Endothelial cell of umbilical vein (primary cell): ENCODE data around the gene INTS6. TPM values are rescaled to one million over a fixed set of nuclear protein-coding genes. Genes with fewer than 3 reads are reported as not detected.

ENCODE experiments used
- BruUV-seq: library from RNA; stranded (reverse); fragments of 400-500 nt; replicated peaks from 2 replicates; lab custom pipeline; 2021; lab: Mats Ljungman, UMichigan
- CTCF ChIA-PET: fragments of 300-600, 350-600 bp; sonication (Branson Sonifier 250); formaldehyde crosslinking; loops from one replicate; lab custom pipeline; 2021; ENCODE audit warnings: antibody characterized with exemption, inconsistent platforms; lab: Charles Lee
- POLR2A ChIA-PET: fragments of 300-600, 350-600 bp; sonication (Branson Sonifier 250); formaldehyde crosslinking; loops from one replicate; lab custom pipeline; 2021; ENCODE audit warnings: antibody characterized with exemption, inconsistent platforms; lab: Charles Lee
- DNase-seq: peaks from one replicate; pipeline ENCODE4 v3.0.0-alpha.2; 2011; ENCODE audit warnings: low read depth, low spot score
- FAIRE-seq: peaks from 2 replicates; lab custom pipeline; 2011; peaks lifted over from hg19 to GRCh38; lab: Jason Lieb, UNC
- H2AFZ ChIP-seq: 2 replicates; pipeline ENCODE4 v1.6.0; 2012; ENCODE audit warnings: low read depth, low read length, control low read depth, inconsistent platforms
- H3K27ac ChIP-seq: 2 replicates; pipeline ENCODE4 v1.5.1; 2011; ENCODE audit warnings: low read depth, mild to moderate bottlenecking, control low read depth, low read length, moderate library complexity; ENCODE audit not compliant: insufficient read depth
- H3K27me3 ChIP-seq, 2 experiments: 2 replicates each; pipeline versions ENCODE4 v1.6.0 to v1.6.1; 2011; ENCODE audit warnings: low read length in 2 of 2, mixed read lengths in 1 of 2; ENCODE audit not compliant: control insufficient read depth in 2 of 2, insufficient read depth in 2 of 2
- H3K36me3 ChIP-seq, 2 experiments: 2 replicates in 1 of 2; 3 replicates in 1 of 2; pipeline ENCODE4 v1.5.1; 2011; ENCODE audit warnings: low read length in 2 of 2, mild to moderate bottlenecking in 1 of 2, moderate library complexity in 1 of 2; ENCODE audit not compliant: control insufficient read depth in 2 of 2, insufficient read depth in 2 of 2; ENCODE audit errors: extremely low read depth in 1 of 2
- H3K4me1 ChIP-seq: 3 replicates; pipeline ENCODE4 v1.5.1; 2011; ENCODE audit warnings: mild to moderate bottlenecking, low read length; ENCODE audit not compliant: control insufficient read depth, insufficient read depth; ENCODE audit errors: extremely low read depth
- H3K4me2 ChIP-seq: 2 replicates; pipeline ENCODE4 v1.6.1; 2011; ENCODE audit warnings: low read length, control low read depth, mixed read lengths; ENCODE audit not compliant: insufficient read depth
- H3K4me3 ChIP-seq, 3 experiments: fragments of 200-600 bp in 1 of 3; sonication (generic), shearing (Covaris generic) in 1 of 3; replicated peaks in 1 of 3; 2 replicates each; pipeline ENCODE4 v1.5.1; 2011 to 2016; ENCODE audit warnings: control low read depth in 3 of 3, low read length in 3 of 3, mild to moderate bottlenecking in 2 of 3, inconsistent platforms in 1 of 3, low read depth in 1 of 3, moderate library complexity in 1 of 3; ENCODE audit not compliant: insufficient read depth in 1 of 3
- H3K79me2 ChIP-seq: 2 replicates; pipeline ENCODE4 v1.6.0; 2012; ENCODE audit warnings: low read length, inconsistent platforms; ENCODE audit not compliant: control insufficient read depth, insufficient read depth
- H3K9ac ChIP-seq: replicated peaks from 2 replicates; pipeline ENCODE3; 2011; ENCODE audit warnings: low read length, control low read depth; ENCODE audit not compliant: insufficient read depth; ENCODE audit errors: extremely low read depth
- H3K9me1 ChIP-seq: replicated peaks from 3 replicates; pipeline ENCODE4 v1.6.0; 2011; ENCODE audit warnings: mild to moderate bottlenecking, low read length; ENCODE audit not compliant: control insufficient read depth, insufficient read depth; ENCODE audit errors: extremely low read depth
- H3K9me3 ChIP-seq: replicated peaks from 2 replicates; pipeline ENCODE4 v1.5.1; 2012; ENCODE audit warnings: low read length, inconsistent platforms; ENCODE audit not compliant: control insufficient read depth, insufficient read depth
- H4K20me1 ChIP-seq: replicated peaks from 2 replicates; pipeline ENCODE3; 2011; ENCODE audit warnings: mild to moderate bottlenecking, low read length; ENCODE audit not compliant: control insufficient read depth, insufficient read depth; ENCODE audit errors: extremely low read depth
- EZH2 ChIP-seq: IDR thresholded peaks from 2 replicates; pipeline ENCODE4 v1.6.1; 2012; ENCODE audit warnings: borderline replicate concordance, low read depth, mild to moderate bottlenecking, moderate library complexity, low read length, inconsistent platforms; ENCODE audit not compliant: severe bottlenecking
- GATA2 ChIP-seq: IDR thresholded peaks from 2 replicates; pipeline ENCODE4 v1.7.0; 2011; ENCODE audit warnings: low read depth, mild to moderate bottlenecking, moderate library complexity, mixed read lengths, low read length; ENCODE audit not compliant: insufficient read length, insufficient read depth
- JUN ChIP-seq: IDR thresholded peaks from 2 replicates; pipeline ENCODE4 v1.6.1; 2011; ENCODE audit warnings: borderline replicate concordance, low read depth; ENCODE audit not compliant: insufficient read length, insufficient read depth
- MYC ChIP-seq: IDR thresholded peaks from one replicate; pipeline ENCODE4 v1.6.1; 2011; ENCODE audit warnings: mild to moderate bottlenecking, low read depth, low read length
- POLR2A ChIP-seq: IDR thresholded peaks from 2 replicates; pipeline ENCODE4 v1.6.1; 2012; ENCODE audit warnings: low read depth, mild to moderate bottlenecking, control low read depth, low read length
- POLR2AphosphoS5 ChIP-seq: IDR thresholded peaks from 2 replicates; pipeline ENCODE4 v1.6.1; 2012; ENCODE audit warnings: low read depth, mild to moderate bottlenecking, control low read depth, low read length, moderate library complexity; ENCODE audit not compliant: insufficient read depth
- dilution Hi-C: fragments of 300-500 bp; cut with MboI; formaldehyde crosslinking; loops from one replicate; pipeline ENCODE4 v1.15.0; 2019; ENCODE audit warnings: low sequenced_read_pairs; ENCODE audit not compliant: extremely low pct_ligation_motif_present
- intact Hi-C: fragments of 100-400 bp; cut with micrococcal nuclease; formaldehyde crosslinking; loops from one replicate; pipeline ENCODE4 v1.10.0; 2022
- polyA plus RNA-seq, 4 experiments: library from polyadenylated mRNA; depleted of rRNA in 3 of 4; stranded (reverse) in 3 of 4; unstranded in 1 of 4; fragments of >200 nt; gene quantifications; 2 replicates each; pipeline versions ENCODE4 v1.2.1 to v1.2.3, GENCODE V29; 2011 to 2012; ENCODE audit warnings: missing spikeins in 1 of 4
- total RNA-seq: library from RNA; stranded (reverse); gene quantifications from 2 replicates; pipeline ENCODE4 v1.2.3, GENCODE V29; 2021
- TF ChIP-seq, protein P1 (sequence below), 2 donors: IDR thresholded peaks; 1 replicate in 1 of 2; 2 replicates in 1 of 2; pipeline ENCODE4 v1.5.1; 2011; ENCODE audit warnings: low read length in 2 of 2, mild to moderate bottlenecking in 2 of 2, moderate library complexity in 2 of 2, control low read depth in 1 of 2, inconsistent platforms in 1 of 2, low read depth in 1 of 2; ENCODE audit not compliant: insufficient read depth in 1 of 2; ENCODE audit errors: extremely low read depth in 1 of 2

Gene INTS6
- total and polyA plus RNA-seq, 2 donors (not counting 3 experiments of a cell fraction or from before 2014, with no cell fraction given): 9.5 to 45.4 TPM

DNA sequence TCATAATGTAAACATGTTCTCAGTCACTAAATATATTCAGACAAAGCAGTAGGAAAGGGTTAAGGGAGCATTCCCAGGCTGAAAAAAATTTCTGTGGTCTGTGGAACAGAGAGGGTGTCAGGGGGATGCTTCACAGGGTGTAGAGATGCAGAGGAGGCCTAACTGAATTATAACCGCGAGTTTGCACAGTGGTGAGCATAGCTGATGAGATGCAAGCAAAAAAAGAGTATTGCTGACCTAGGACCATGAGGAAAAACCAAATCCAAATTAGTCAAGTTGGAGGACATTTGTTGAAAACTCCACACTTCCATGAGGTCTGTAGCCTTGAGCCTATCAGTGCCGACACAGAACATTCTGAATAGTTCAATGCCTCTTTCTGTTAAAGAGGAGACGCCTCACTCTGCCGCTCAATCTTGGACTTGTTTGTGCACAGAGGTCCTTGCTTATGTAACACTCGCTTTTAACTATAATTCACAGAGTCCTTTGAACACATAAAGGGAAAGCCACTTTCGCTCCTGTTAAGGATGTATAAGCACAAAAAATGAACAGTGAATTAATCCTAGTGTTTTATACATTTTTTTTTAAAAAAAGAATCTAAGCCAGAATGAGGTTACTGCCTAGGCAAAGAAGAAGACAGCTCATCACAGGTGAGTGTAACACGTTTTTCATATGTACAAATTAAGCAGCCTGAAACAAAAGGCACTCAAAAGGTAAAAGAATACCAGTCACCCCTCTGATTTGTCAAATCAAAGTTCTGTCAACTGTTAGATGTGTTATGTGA lies 25.8 kb upstream of the INTS6 start:
- no peaks in the 10 kb centered on the region for H3K9me1 ChIP-seq
- DNase-seq (no peak), FAIRE-seq (no peak)
- intact Hi-C loops (no loop called here), dilution Hi-C loops (no loop called here)
- no peak overlapping the region for H3K9ac ChIP-seq
- H4K20me1 ChIP-seq: no peaks in the 10 kb centered on the region
- no peak overlapping the region for H2AFZ ChIP-seq
- peaks cover 2% of the 10 kb centered on the region for H3K4me1 ChIP-seq
- no peaks in the 10 kb centered on the region for H3K36me3 ChIP-seq
- H3K79me2 ChIP-seq: no peaks in the 10 kb centered on the region
- no peaks in the 10 kb centered on the region for H3K9me3 ChIP-seq
- H3K27me3 ChIP-seq: no peaks in the 10 kb centered on the region
- H3K27ac ChIP-seq: no peak overlapping the region
- POLR2A ChIA-PET: interaction anchor here (1.0 kb wide), 1 partner anchor 25 kb away, joined by 3 read pairs; no protein-coding TSS in a partner anchor
- no peak overlapping the region for H3K4me2 ChIP-seq
- no TSS peak for BruUV-seq
- CTCF ChIA-PET: no interaction called here
- H3K4me3 ChIP-seq: no peak overlapping the region
- TF ChIP-seq EZH2: no peak

DNA sequence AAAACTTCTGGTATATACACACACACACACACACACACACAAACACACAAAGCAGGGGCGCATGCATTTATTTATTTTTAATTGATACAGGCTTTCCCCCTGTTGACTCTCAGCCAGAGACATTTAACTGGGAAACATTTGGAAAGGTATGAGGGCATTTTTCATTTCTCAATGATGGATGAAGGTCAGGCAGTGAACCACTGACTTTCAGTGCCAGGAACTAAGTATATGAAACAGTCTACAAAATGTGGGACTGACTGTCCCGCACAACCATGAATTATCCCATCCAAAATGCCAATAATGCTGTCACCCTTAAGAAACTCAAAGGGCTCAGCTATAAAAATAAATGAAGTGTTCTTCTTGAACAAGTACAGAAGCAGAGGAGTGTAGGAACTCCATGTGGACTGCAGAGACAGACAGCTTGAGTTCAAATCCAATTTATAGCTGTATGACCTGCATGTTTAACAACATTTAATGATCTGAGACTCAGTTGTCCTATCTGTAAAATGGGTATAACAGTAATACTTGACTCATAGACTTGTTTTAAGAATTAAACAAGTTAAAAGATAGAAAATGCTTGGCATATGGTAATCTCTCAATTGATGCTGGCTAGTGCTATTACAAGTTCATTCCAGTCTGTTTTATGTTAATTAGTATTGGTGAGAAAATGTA lies 25.0 kb upstream of the INTS6 start:
- Histone ChIP-seq H3K36me3 (no peaks in the 10 kb centered on the region), H3K9me3 (no peaks in the 10 kb centered on the region), H3K4me1 (peaks cover 2% of the 10 kb centered on the region), H3K27me3 (no peaks in the 10 kb centered on the region), H4K20me1 (no peaks in the 10 kb centered on the region), H3K4me2 (no peak overlapping the region), H3K27ac (no peak overlapping the region), H3K79me2 (no peaks in the 10 kb centered on the region), H3K9me1 (no peaks in the 10 kb centered on the region), H2AFZ (no peak overlapping the region), H3K9ac (no peak overlapping the region), H3K4me3 (no peak overlapping the region)
- dilution Hi-C loops: no loop called here
- TF ChIP-seq JUN (no peak), MYC (no peak), EZH2 (no peak), POLR2A (no peak), POLR2AphosphoS5 (no peak), GATA2 (no peak)
- TF ChIP-seq, protein P1, sequence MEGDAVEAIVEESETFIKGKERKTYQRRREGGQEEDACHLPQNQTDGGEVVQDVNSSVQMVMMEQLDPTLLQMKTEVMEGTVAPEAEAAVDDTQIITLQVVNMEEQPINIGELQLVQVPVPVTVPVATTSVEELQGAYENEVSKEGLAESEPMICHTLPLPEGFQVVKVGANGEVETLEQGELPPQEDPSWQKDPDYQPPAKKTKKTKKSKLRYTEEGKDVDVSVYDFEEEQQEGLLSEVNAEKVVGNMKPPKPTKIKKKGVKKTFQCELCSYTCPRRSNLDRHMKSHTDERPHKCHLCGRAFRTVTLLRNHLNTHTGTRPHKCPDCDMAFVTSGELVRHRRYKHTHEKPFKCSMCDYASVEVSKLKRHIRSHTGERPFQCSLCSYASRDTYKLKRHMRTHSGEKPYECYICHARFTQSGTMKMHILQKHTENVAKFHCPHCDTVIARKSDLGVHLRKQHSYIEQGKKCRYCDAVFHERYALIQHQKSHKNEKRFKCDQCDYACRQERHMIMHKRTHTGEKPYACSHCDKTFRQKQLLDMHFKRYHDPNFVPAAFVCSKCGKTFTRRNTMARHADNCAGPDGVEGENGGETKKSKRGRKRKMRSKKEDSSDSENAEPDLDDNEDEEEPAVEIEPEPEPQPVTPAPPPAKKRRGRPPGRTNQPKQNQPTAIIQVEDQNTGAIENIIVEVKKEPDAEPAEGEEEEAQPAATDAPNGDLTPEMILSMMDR (IDR thresholded peaks at IDR 0.05; ENCODE audit: extremely low read depth in 1 of 2, insufficient read depth in 1 of 2, low read depth in 1 of 2, low read length in 2 of 2): no peak
- ChIA-PET CTCF (interaction anchor here (2.2 kb wide), 1 partner anchor 10 kb away, joined by 8 read pairs; no protein-coding TSS in a partner anchor), POLR2A (interaction anchor here (2.2 kb wide), 1 partner anchor 25 kb away, joined by 13 read pairs; the partner anchor contains the start of gene INTS6)
- DNase-seq (no peak), FAIRE-seq (no peak)
- intact Hi-C loops: no loop called here
- BruUV-seq: no TSS peak
